K562 (cell line): ENCODE results near the gene CA7. TPM values are rescaled to one million over a fixed set of nuclear protein-coding genes. Genes with fewer than 3 reads are reported as not detected.

ENCODE experiments used
- CTBP1 ChIP-seq: fragments of 450-650 bp; IDR thresholded peaks from 2 replicates; pipeline ENCODE4 v1.6.1; 2016; ENCODE audit warnings: borderline replicate concordance
- HINFP ChIP-seq: fragments of 450-650 bp; conservative IDR thresholded peaks from 2 replicates; pipeline ENCODE4 v1.6.1; 2016; ENCODE audit warnings: missing genetic modification characterization, low read depth, mild to moderate bottlenecking, control low read depth, missing compliant biosample characterization
- KAT7 ChIP-seq: sonication (generic); formaldehyde crosslinking; IDR thresholded peaks from 2 replicates; pipeline ENCODE4 v1.8.0; 2022; ENCODE audit warnings: missing genetic modification reagents, mild to moderate bottlenecking, borderline replicate concordance
- NFATC3 ChIP-seq: fragments of 450-650 bp; IDR thresholded peaks from 2 replicates; pipeline ENCODE4 v1.6.1; 2017; ENCODE audit warnings: mild to moderate bottlenecking
- SMARCE1 ChIP-seq: fragments of 450-650 bp; IDR thresholded peaks from 2 replicates; pipeline ENCODE4 v1.7.1; 2016; ENCODE audit warnings: mild to moderate bottlenecking
- THAP12 ChIP-seq: fragments of 250-450 bp; sonication (Bioruptor Pico); IDR thresholded peaks from 2 replicates; pipeline ENCODE4 v1.9.0; 2021; ENCODE audit warnings: mild to moderate bottlenecking, inconsistent platforms
- THRB ChIP-seq: fragments of 450-650 bp; formaldehyde crosslinking; conservative IDR thresholded peaks from 2 replicates; pipeline ENCODE4 v1.4.0; 2022; ENCODE audit warnings: mild to moderate bottlenecking, missing genetic modification characterization
- TSHZ1 ChIP-seq: fragments of 250-450 bp; sonication (Bioruptor Pico); IDR thresholded peaks from 2 replicates; pipeline ENCODE4 v1.4.0; 2020; ENCODE audit warnings: mild to moderate bottlenecking, moderate library complexity
- UBTF ChIP-seq, 2 experiments: IDR thresholded peaks; 2 replicates each; pipeline ENCODE4 v1.6.1; 2012; ENCODE audit warnings: improper control_type of control experiment in 2 of 2, low read depth in 2 of 2, low read length in 2 of 2, borderline replicate concordance in 1 of 2
- XRCC4 ChIP-seq: IDR thresholded peaks from one replicate; pipeline ENCODE4 v1.6.1; 2011; ENCODE audit not compliant: insufficient read depth, insufficient read length; ENCODE audit errors: extremely low read depth
- ZBTB17 ChIP-seq: fragments of 450-650 bp; formaldehyde crosslinking; IDR thresholded peaks from 2 replicates; pipeline ENCODE4 v1.4.0; 2020; ENCODE audit warnings: mild to moderate bottlenecking
- ZNF282 ChIP-seq: sonication (generic); formaldehyde crosslinking; IDR thresholded peaks from 2 replicates; pipeline ENCODE4 v1.8.1; 2023; ENCODE audit warnings: missing genetic modification reagents
- ZNF3 ChIP-seq: fragments of 250-450 bp; sonication (Bioruptor Pico); IDR thresholded peaks from 2 replicates; pipeline ENCODE4 v1.5.0; 2021; ENCODE audit warnings: mild to moderate bottlenecking, moderate library complexity
- ZNF79 ChIP-seq: fragments of 250-450 bp; sonication (Bioruptor Pico); IDR thresholded peaks from 2 replicates; pipeline ENCODE4 v1.4.0; 2020; ENCODE audit warnings: low read depth, mild to moderate bottlenecking, moderate library complexity
- polyA plus RNA-seq, 8 experiments: library from polyadenylated mRNA; depleted of rRNA in 4 of 8; stranded (reverse) in 5 of 8; unstranded in 3 of 8; fragments of >200 nt; fragmentation: Nextera tagmentation in 2 of 8; fragmentation: Illumina TruSeq in 1 of 8; extraction: Ambion mirVana in 2 of 8; extraction: Trizol in 1 of 8; gene quantifications; 2 replicates each; pipeline versions ENCODE4 v1.2.1 to v1.2.3, GENCODE V29; 2011 to 2014; ENCODE audit warnings: inconsistent platforms in 1 of 8, missing spikeins in 1 of 8
- total RNA-seq, 7 experiments: library from RNA; depleted of rRNA in 6 of 7; stranded (reverse); fragments of >200 nt in 6 of 7; fragmentation: Illumina TruSeq in 2 of 7; extraction: Trizol in 2 of 7; gene quantifications; 2 replicates each; pipeline versions ENCODE4 v1.2.1 to v1.2.3, GENCODE V29; 2011 to 2021; ENCODE audit warnings: low replicate concordance in 1 of 7

Gene CA7
- total and polyA plus RNA-seq, 9 of the 15 experiments (the other 6 are each of a cell fraction or from before 2014, with no cell fraction given) = 0.03 to 0.07 (median 0.05) TPM; not detected in 5

GRCh38 chr16:66872943-66873684, 28.9 kb downstream of the CA7 start (continued):
- peak; percentile 40 to 75; a peak in 2 of 4 replicates for TF ChIP-seq UBTF (IDR thresholded peaks at IDR 0.05; ENCODE audit: borderline replicate concordance in 1 of 2, low read depth in 2 of 2, low read length in 2 of 2)
- TF ChIP-seq CTBP1 = peak; percentile 91
- no peak for TF ChIP-seq HINFP (tag)
- TF ChIP-seq ZNF282 (CRISPR knock-in tag) = no peak
- no peak for TF ChIP-seq NFATC3
- TF ChIP-seq THRB (CRISPR knock-in tag) = no peak
- TF ChIP-seq KAT7 (CRISPR knock-in tag) = no peak
- TF ChIP-seq XRCC4 = no peak
- TF ChIP-seq THAP12 (CRISPR knock-in tag) = 0 out of 2 replicates have a peak, but pooled peaks have one; percentile 48
- no peak for TF ChIP-seq ZNF79 (CRISPR knock-in tag)
- TF ChIP-seq ZNF3 (CRISPR knock-in tag) = no peak
- TF ChIP-seq TSHZ1 (CRISPR knock-in tag) = no peak
- peak; percentile 71 for TF ChIP-seq SMARCE1
- no peak for TF ChIP-seq ZBTB17 (CRISPR knock-in tag)
